HEK293 (cell line): ENCODE data around the gene SESN1.

Experiments
- AEBP2 ChIP-seq: fragments of 450-650 bp; formaldehyde crosslinking; IDR thresholded peaks from 2 replicates; pipeline ENCODE4 v1.5.1; 2016; ENCODE audit warnings: missing biosample characterization, missing genetic modification characterization, borderline replicate concordance
- GFI1B ChIP-seq: fragments of 450-650 bp; formaldehyde crosslinking; IDR thresholded peaks from 2 replicates; pipeline ENCODE4 v1.5.1; 2016; ENCODE audit warnings: missing biosample characterization, missing genetic modification characterization
- HIC1 ChIP-seq: fragments of 450-650 bp; formaldehyde crosslinking; IDR thresholded peaks from 2 replicates; pipeline ENCODE4 v1.5.1; 2016; ENCODE audit warnings: missing biosample characterization, missing genetic modification characterization
- MEIS1 ChIP-seq: sonication (generic); formaldehyde crosslinking; IDR thresholded peaks from 2 replicates; pipeline ENCODE4 v1.8.1; 2022; ENCODE audit warnings: missing genetic modification reagents, mild to moderate bottlenecking, borderline replicate concordance
- MYNN ChIP-seq: fragments of 450-650 bp; formaldehyde crosslinking; IDR thresholded peaks from 2 replicates; pipeline ENCODE4 v1.5.1; 2016; ENCODE audit warnings: missing biosample characterization, missing genetic modification characterization, borderline replicate concordance
- PRDM1 ChIP-seq: fragments of 450-650 bp; formaldehyde crosslinking; IDR thresholded peaks from 2 replicates; pipeline ENCODE4; 2016; ENCODE audit warnings: missing biosample characterization, missing genetic modification characterization
- PRDM2 ChIP-seq: fragments of 450-650 bp; formaldehyde crosslinking; IDR thresholded peaks from 2 replicates; pipeline ENCODE4 v1.5.1; 2016; ENCODE audit warnings: missing biosample characterization, missing genetic modification characterization, borderline replicate concordance
- SP2 ChIP-seq: fragments of 450-650 bp; formaldehyde crosslinking; IDR thresholded peaks from 2 replicates; pipeline ENCODE4 v1.5.1; 2016; ENCODE audit warnings: missing biosample characterization, missing genetic modification characterization
- ZBTB7A ChIP-seq: fragments of 450-650 bp; formaldehyde crosslinking; IDR thresholded peaks from 2 replicates; pipeline ENCODE4 v1.5.1; 2016; ENCODE audit warnings: low read depth, missing biosample characterization, missing genetic modification characterization
- ZEB2 ChIP-seq: fragments of 450-650 bp; formaldehyde crosslinking; IDR thresholded peaks from 2 replicates; pipeline ENCODE4 v1.5.1; 2016; ENCODE audit warnings: missing biosample characterization, missing genetic modification characterization
- ZFP3 ChIP-seq: fragments of 450-650 bp; formaldehyde crosslinking; IDR thresholded peaks from 2 replicates; pipeline ENCODE4 v1.5.1; 2016; ENCODE audit warnings: low read depth, missing biosample characterization, missing genetic modification characterization
- ZNF112 ChIP-seq: fragments of 450-650 bp; formaldehyde crosslinking; IDR thresholded peaks from 2 replicates; pipeline ENCODE4 v1.5.0; 2017; ENCODE audit warnings: missing biosample characterization, missing genetic modification characterization
- ZNF121 ChIP-seq: fragments of 450-650 bp; formaldehyde crosslinking; IDR thresholded peaks from 2 replicates; pipeline ENCODE4 v1.5.1; 2016; ENCODE audit warnings: missing biosample characterization, missing genetic modification characterization
- ZNF133 ChIP-seq: fragments of 450-650 bp; formaldehyde crosslinking; IDR thresholded peaks from 2 replicates; pipeline ENCODE4 v1.5.1; 2016; ENCODE audit warnings: missing biosample characterization, missing genetic modification characterization
- ZNF354C ChIP-seq: fragments of 450-650 bp; formaldehyde crosslinking; IDR thresholded peaks from 2 replicates; pipeline ENCODE4 v1.5.1; 2016; ENCODE audit warnings: missing biosample characterization, missing genetic modification characterization, low read depth, borderline replicate concordance
- ZNF449 ChIP-seq: fragments of 450-650 bp; formaldehyde crosslinking; IDR thresholded peaks from 2 replicates; pipeline ENCODE4 v1.5.1; 2017; ENCODE audit warnings: missing biosample characterization, mild to moderate bottlenecking, missing genetic modification characterization, moderate library complexity
- ZNF514 ChIP-seq: fragments of 450-650 bp; formaldehyde crosslinking; IDR thresholded peaks from 2 replicates; pipeline ENCODE4 v1.5.1; 2016; ENCODE audit warnings: missing biosample characterization, missing genetic modification characterization
- ZNF558 ChIP-seq: fragments of 450-650 bp; formaldehyde crosslinking; IDR thresholded peaks from 2 replicates; pipeline ENCODE4 v1.5.1; 2016; ENCODE audit warnings: missing biosample characterization, missing genetic modification characterization
- ZNF624 ChIP-seq: fragments of 450-650 bp; formaldehyde crosslinking; IDR thresholded peaks from 2 replicates; pipeline ENCODE4 v1.5.1; 2017; ENCODE audit warnings: missing biosample characterization, missing genetic modification characterization
- ZNF629 ChIP-seq: fragments of 450-650 bp; formaldehyde crosslinking; IDR thresholded peaks from 2 replicates; pipeline ENCODE4 v1.5.1; 2017; ENCODE audit warnings: missing biosample characterization, missing genetic modification characterization
- ZNF777 ChIP-seq: fragments of 450-650 bp; formaldehyde crosslinking; IDR thresholded peaks from 2 replicates; pipeline ENCODE4 v1.5.1; 2017; ENCODE audit warnings: missing biosample characterization, missing genetic modification characterization, borderline replicate concordance
- ZNF791 ChIP-seq: fragments of 450-650 bp; formaldehyde crosslinking; IDR thresholded peaks from 2 replicates; pipeline ENCODE4 v1.5.1; 2016; ENCODE audit warnings: missing biosample characterization, missing genetic modification characterization
- ZNF830 ChIP-seq: fragments of 450-650 bp; IDR thresholded peaks from 2 replicates; pipeline ENCODE4 v1.5.0; 2018; ENCODE audit warnings: missing biosample characterization, missing genetic modification characterization, low read depth, mild to moderate bottlenecking, moderate library complexity
- ZNF837 ChIP-seq: fragments of 450-650 bp; formaldehyde crosslinking; IDR thresholded peaks from 2 replicates; pipeline ENCODE4 v1.5.1; 2016; ENCODE audit warnings: missing biosample characterization, missing genetic modification characterization
- ZSCAN4 ChIP-seq: fragments of 450-650 bp; formaldehyde crosslinking; IDR thresholded peaks from 2 replicates; pipeline ENCODE4 v1.5.1; 2017; ENCODE audit warnings: missing biosample characterization, missing genetic modification characterization
- ZXDB ChIP-seq: fragments of 450-650 bp; formaldehyde crosslinking; IDR thresholded peaks from 2 replicates; pipeline ENCODE4 v1.5.1; 2016; ENCODE audit warnings: missing biosample characterization, missing genetic modification characterization
- TF ChIP-seq, protein P1 (sequence below): fragments of 450-650 bp; formaldehyde crosslinking; IDR thresholded peaks from 2 replicates; pipeline ENCODE4 v1.5.1; 2016; ENCODE audit warnings: missing biosample characterization, missing genetic modification characterization

Gene SESN1

DNA sequence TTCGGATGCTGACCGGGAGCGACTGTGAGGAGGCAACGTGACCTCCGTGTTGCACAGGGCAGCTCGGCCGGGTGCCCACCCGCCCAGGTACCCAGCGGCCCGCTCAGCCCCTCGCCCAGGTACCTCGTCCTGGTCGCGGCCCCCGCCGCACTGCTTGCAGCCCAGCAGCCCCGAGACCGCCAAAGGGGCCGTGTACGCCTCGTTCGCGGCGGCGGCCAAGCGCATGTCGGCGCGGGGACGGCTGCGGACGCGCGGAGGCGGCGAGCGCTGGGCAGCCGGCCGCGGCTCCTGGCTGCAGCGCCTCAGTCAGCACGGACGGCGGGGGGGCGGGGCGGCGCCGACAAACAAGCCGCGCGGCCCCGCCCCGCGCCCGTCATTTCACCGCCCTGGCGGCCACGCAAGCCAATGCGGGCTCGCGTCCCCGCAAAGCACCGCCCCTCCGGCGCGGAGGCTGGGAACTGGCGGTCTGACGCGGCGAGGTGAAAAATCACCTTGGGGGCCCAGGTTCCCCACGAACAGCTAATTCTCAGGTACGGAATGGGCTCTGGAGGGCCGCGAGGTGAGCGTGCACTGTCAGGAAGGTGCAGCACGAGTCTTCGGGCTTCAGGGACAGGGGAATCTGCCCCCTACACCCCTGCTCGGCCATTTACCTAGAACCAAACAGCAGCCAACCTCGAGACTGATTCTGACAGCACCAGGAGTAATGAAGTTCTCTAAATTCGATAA, 85.2 kb downstream of the SESN1 start (continued):
- TF ChIP-seq PRDM2 (no peak), ZEB2 (peak; percentile 37; the same call in 1 of the 2 replicates), SP2 (tag by site-specific recombination) (peak; percentile 77), ZNF777 (no peak), ZNF791 (tag by site-specific recombination) (no peak), MYNN (tag by site-specific recombination) (no peak), MEIS1 (CRISPR knock-in tag) (no peak), ZNF112 (no peak), ZNF624 (tag by site-specific recombination) (no peak), ZNF354C (no peak), ZNF629 (no peak), ZFP3 (tag by site-specific recombination) (no peak), ZBTB7A (tag by site-specific recombination) (no peak), ZNF449 (tag by site-specific recombination) (no peak), PRDM1 (tag by site-specific recombination) (peak; percentile 28; the same call in 1 of the 2 replicates), GFI1B (tag by site-specific recombination) (no peak), ZNF121 (tag by site-specific recombination) (no peak), ZNF830 (no peak), HIC1 (tag by site-specific recombination) (no peak), AEBP2 (tag by site-specific recombination) (no peak), ZSCAN4 (tag by site-specific recombination) (no peak), ZNF514 (tag by site-specific recombination) (no peak), ZNF558 (tag by site-specific recombination) (no peak), ZXDB (tag by site-specific recombination) (peak; percentile 43; the same call in 1 of the 2 replicates), ZNF837 (tag by site-specific recombination) (no peak), ZNF133 (no peak)
- TF ChIP-seq, protein P1, sequence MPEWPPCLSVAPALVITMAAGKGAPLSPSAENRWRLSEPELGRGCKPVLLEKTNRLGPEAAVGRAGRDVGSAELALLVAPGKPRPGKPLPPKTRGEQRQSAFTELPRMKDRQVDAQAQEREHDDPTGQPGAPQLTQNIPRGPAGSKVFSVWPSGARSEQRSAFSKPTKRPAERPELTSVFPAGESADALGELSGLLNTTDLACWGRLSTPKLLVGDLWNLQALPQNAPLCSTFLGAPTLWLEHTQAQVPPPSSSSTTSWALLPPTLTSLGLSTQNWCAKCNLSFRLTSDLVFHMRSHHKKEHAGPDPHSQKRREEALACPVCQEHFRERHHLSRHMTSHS (tag by site-specific recombination) = no peak
